Measurements from ENCODE around the gene INAVA.

The INAVA gene

GRCh38 chr1:200877010-200877409 lies 17.7 kb upstream of the INAVA start:
- no peak for DNase-seq (ENCODE audit: low spot score)

- no peak for DNase-seq (ENCODE audit: low spot score)
These were observed 16.7 kb upstream of the INAVA start for GRCh38 chr1:200877839-200878551.

GRCh38 chr1:200880212-200880611 lies 14.5 kb upstream of the INAVA start:
- no peak for DNase-seq (ENCODE audit: low spot score)

- no peak for DNase-seq (ENCODE audit: low spot score)
These were observed 11.6 kb upstream of the INAVA start for GRCh38 chr1:200883118-200883517.

- no peak for DNase-seq (ENCODE audit: low spot score)
These were observed 8.9 kb upstream of the INAVA start for GRCh38 chr1:200885623-200886402.

- DNase-seq (ENCODE audit: low spot score): no peak
These were observed 8.1 kb upstream of the INAVA start for GRCh38 chr1:200886594-200886993.

- no peak for DNase-seq (ENCODE audit: low spot score)
These were observed 7.7 kb upstream of the INAVA start for GRCh38 chr1:200887036-200887435.

- DNase-seq (ENCODE audit: low spot score): no peak
These were observed 6.8 kb upstream of the INAVA start for GRCh38 chr1:200887772-200888348.

GRCh38 chr1:200888349-200888838 lies 6.3 kb upstream of the INAVA start:
- peak; percentile 55 for DNase-seq (ENCODE audit: low spot score)

GRCh38 chr1:200889571-200889970 lies 5.1 kb upstream of the INAVA start:
- no peak for DNase-seq (ENCODE audit: low spot score)

GRCh38 chr1:200890027-200890426 lies 4.7 kb upstream of the INAVA start:
- DNase-seq (ENCODE audit: low spot score): no peak

- DNase-seq (ENCODE audit: low spot score): peak; percentile 72
These were observed 3.6 kb upstream of the INAVA start for GRCh38 chr1:200890818-200891773.

- peak; percentile 60 for DNase-seq (ENCODE audit: low spot score)
These were observed 2.9 kb upstream of the INAVA start for GRCh38 chr1:200891774-200892157.

- DNase-seq (ENCODE audit: low spot score): no peak
These were observed 2.2 kb upstream of the INAVA start for GRCh38 chr1:200892546-200892945.

GRCh38 chr1:200892958-200893357 lies 1.7 kb upstream of the INAVA start:
- DNase-seq (ENCODE audit: low spot score): no peak

- DNase-seq (ENCODE audit: low spot score): peak; percentile 61
These were observed 1.2 kb upstream of the INAVA start for GRCh38 chr1:200893411-200893901.

- no peak for DNase-seq (ENCODE audit: low spot score)
These were observed 716 bp downstream of the INAVA start for GRCh38 chr1:200895443-200895789.

- DNase-seq (ENCODE audit: low spot score): peak; percentile 46
These were observed 1.3 kb downstream of the INAVA start for GRCh38 chr1:200895801-200896530.

GRCh38 chr1:200896531-200897196 lies 2.0 kb downstream of the INAVA start:
- DNase-seq (ENCODE audit: low spot score): peak; percentile 87

- DNase-seq (ENCODE audit: low spot score): no peak
These were observed 2.6 kb downstream of the INAVA start for GRCh38 chr1:200897259-200897658.

GRCh38 chr1:200899015-200899386 lies 4.3 kb downstream of the INAVA start:
- DNase-seq (ENCODE audit: low spot score): no peak

All from HuH-7 (cell line).